ENCODE data around the gene CRYZL1. TPM values are rescaled to one million over a fixed set of nuclear protein-coding genes. Genes with fewer than 3 reads are reported as not detected.

CRYZL1 gene
- total RNA-seq, 2 experiments from 2014 or later = 30.2 to 31.4 TPM

DNA sequence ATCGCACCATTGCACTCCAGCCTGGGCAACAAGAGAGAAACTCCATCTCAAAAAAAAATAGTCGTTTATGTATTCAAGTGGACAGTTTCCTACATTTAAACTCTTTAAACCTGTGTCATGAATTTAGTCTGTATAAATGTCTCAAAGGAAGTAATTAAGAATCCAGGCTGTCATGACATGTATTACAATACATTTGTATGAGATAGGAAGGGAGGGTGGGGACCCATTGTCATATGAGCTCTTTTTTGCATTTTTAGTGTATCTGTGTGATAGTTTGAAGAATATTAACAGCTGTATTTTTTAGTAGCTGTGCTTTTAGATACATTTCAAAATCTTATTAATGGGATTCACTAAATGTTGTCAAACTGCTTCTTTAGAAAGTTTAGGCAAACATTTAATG, 73.1 kb downstream of the CRYZL1 start:
- Mint-ChIP-seq H3K27me3 (ENCODE audit: low read depth) (no peaks in the 10 kb centered on the region), H3K4me1 (ENCODE audit: low read depth) (no peaks in the 10 kb centered on the region), H3K36me3 (ENCODE audit: low read depth) (peaks cover 56% of the 10 kb centered on the region), H3K4me3 (no peak overlapping the region), H3K9me3 (ENCODE audit: insufficient read depth) (no peaks in the 10 kb centered on the region), H3K27ac (no peak overlapping the region)
- DNase-seq = no peak
- no peak for ATAC-seq
- ChIA-PET CTCF (interaction anchor here (0.7 to 5.4 kb wide), 3 partner anchors 13 to 124 kb away, joined by 3 to 22 read pairs (median 8); no protein-coding TSS in a partner anchor), POLR2A (no interaction called here)

DNA sequence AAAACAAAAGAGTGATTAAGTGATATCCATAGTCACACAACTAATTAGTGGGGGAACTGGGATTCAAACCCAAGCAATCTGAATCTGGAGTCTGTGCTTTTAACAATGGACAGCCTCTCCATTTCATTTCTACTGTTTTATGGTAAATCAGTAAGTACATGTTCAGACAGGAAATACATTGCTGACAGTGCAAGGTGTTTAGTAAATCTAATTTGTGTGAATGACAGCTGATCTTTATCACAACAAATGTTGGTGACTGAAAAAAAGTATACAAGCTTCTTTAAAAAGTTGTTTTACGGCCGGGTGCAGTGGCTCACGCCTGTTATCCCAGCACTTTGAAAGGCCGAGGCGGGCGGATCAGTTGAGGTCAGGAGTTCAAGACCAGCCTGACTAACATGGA, 73.6 kb downstream of the CRYZL1 start:
- no peaks in the 10 kb centered on the region for H3K4me1 Mint-ChIP-seq (ENCODE audit: low read depth)
- ChIA-PET POLR2A (no interaction called here), CTCF (interaction anchor here (0.7 to 5.4 kb wide), 4 partner anchors 12 to 123 kb away, joined by 3 to 22 read pairs (median 6); no protein-coding TSS in a partner anchor)
- no peaks in the 10 kb centered on the region for H3K27me3 Mint-ChIP-seq (ENCODE audit: low read depth)
- DNase-seq (no peak), ATAC-seq (no peak)
- H3K4me3 Mint-ChIP-seq = no peak overlapping the region
- H3K27ac Mint-ChIP-seq = no peak overlapping the region
- H3K36me3 Mint-ChIP-seq (ENCODE audit: low read depth) = peaks cover 55% of the 10 kb centered on the region
- no peaks in the 10 kb centered on the region for H3K9me3 Mint-ChIP-seq (ENCODE audit: insufficient read depth)

- H3K27me3 Mint-ChIP-seq (ENCODE audit: low read depth) = no peaks in the 10 kb centered on the region
- ATAC-seq (no peak), DNase-seq (no peak)
- H3K4me3 Mint-ChIP-seq = no peak overlapping the region
- CTCF ChIA-PET = interaction anchor here (5.4 kb wide), 1 partner anchor 11 kb away, joined by 22 read pairs; no protein-coding TSS in a partner anchor
- H3K4me1 Mint-ChIP-seq (ENCODE audit: low read depth) = peaks cover under 1% of the 10 kb centered on the region
- H3K36me3 Mint-ChIP-seq (ENCODE audit: low read depth) = peaks cover 52% of the 10 kb centered on the region
- H3K9me3 Mint-ChIP-seq (ENCODE audit: insufficient read depth) = no peaks in the 10 kb centered on the region
- POLR2A ChIA-PET = interaction anchor here (1.4 kb wide), 1 partner anchor 15 kb away, joined by 3 read pairs; no protein-coding TSS in a partner anchor
- no peak overlapping the region for H3K27ac Mint-ChIP-seq
Measured at GRCh38 chr21:33566514-33566913, 75.0 kb downstream of the CRYZL1 start.

GRCh38 chr21:33562389-33562788, 79.2 kb downstream of the CRYZL1 start:
- no peak overlapping the region for H3K27ac Mint-ChIP-seq
- no peaks in the 10 kb centered on the region for H3K9me3 Mint-ChIP-seq (ENCODE audit: insufficient read depth)
- H3K4me1 Mint-ChIP-seq (ENCODE audit: low read depth) = peaks cover 10% of the 10 kb centered on the region
- ATAC-seq = no peak
- DNase-seq = no peak
- H3K36me3 Mint-ChIP-seq (ENCODE audit: low read depth) = peaks cover 63% of the 10 kb centered on the region
- ChIA-PET POLR2A (no interaction called here), CTCF (interaction anchor here (1.5 kb wide), 1 partner anchor 43 kb away, joined by 5 read pairs; no protein-coding TSS in a partner anchor)
- no peak overlapping the region for H3K4me3 Mint-ChIP-seq
- no peaks in the 10 kb centered on the region for H3K27me3 Mint-ChIP-seq (ENCODE audit: low read depth)

GRCh38 chr21:33561373-33561772, 80.2 kb downstream of the CRYZL1 start:
- no peak for ATAC-seq
- H3K4me3 Mint-ChIP-seq = no peak overlapping the region
- CTCF ChIA-PET = interaction anchor here (1.3 kb wide), 1 partner anchor 44 kb away, joined by 4 read pairs; no protein-coding TSS in a partner anchor
- no peaks in the 10 kb centered on the region for H3K27me3 Mint-ChIP-seq (ENCODE audit: low read depth)
- DNase-seq = no peak
- no peak overlapping the region for H3K27ac Mint-ChIP-seq
- H3K4me1 Mint-ChIP-seq (ENCODE audit: low read depth) = peaks cover 15% of the 10 kb centered on the region
- H3K36me3 Mint-ChIP-seq (ENCODE audit: low read depth) = peaks cover 68% of the 10 kb centered on the region
- POLR2A ChIA-PET = no interaction called here
- no peaks in the 10 kb centered on the region for H3K9me3 Mint-ChIP-seq (ENCODE audit: insufficient read depth)

GRCh38 chr21:33560965-33561364, 80.6 kb downstream of the CRYZL1 start:
- POLR2A ChIA-PET = no interaction called here

GRCh38 chr21:33559813-33560212, 81.7 kb downstream of the CRYZL1 start:
- Mint-ChIP-seq H3K27me3 (ENCODE audit: low read depth) (no peaks in the 10 kb centered on the region), H3K4me3 (no peak overlapping the region), H3K9me3 (ENCODE audit: insufficient read depth) (no peaks in the 10 kb centered on the region), H3K4me1 (ENCODE audit: low read depth) (peaks cover 26% of the 10 kb centered on the region), H3K27ac (no peak overlapping the region), H3K36me3 (ENCODE audit: low read depth) (peaks cover 82% of the 10 kb centered on the region)
- DNase-seq (no peak), ATAC-seq (no peak)
- POLR2A ChIA-PET = no interaction called here
- CTCF ChIA-PET = interaction anchor here (3.6 kb wide), 1 partner anchor 46 kb away, joined by 17 read pairs; no protein-coding TSS in a partner anchor

More at GRCh38 chr21:33560965-33561364, 80.6 kb downstream of the CRYZL1 start:
- ATAC-seq = no peak
- H3K4me1 Mint-ChIP-seq (ENCODE audit: low read depth) = peaks cover 18% of the 10 kb centered on the region
- no peak overlapping the region for H3K4me3 Mint-ChIP-seq
- H3K9me3 Mint-ChIP-seq (ENCODE audit: insufficient read depth) = no peaks in the 10 kb centered on the region
- H3K27me3 Mint-ChIP-seq (ENCODE audit: low read depth) = no peaks in the 10 kb centered on the region
- H3K36me3 Mint-ChIP-seq (ENCODE audit: low read depth) = peaks cover 72% of the 10 kb centered on the region
- CTCF ChIA-PET = interaction anchor here (1.3 kb wide), 1 partner anchor 44 kb away, joined by 4 read pairs; no protein-coding TSS in a partner anchor
- no peak overlapping the region for H3K27ac Mint-ChIP-seq
- DNase-seq = no peak

DNA sequence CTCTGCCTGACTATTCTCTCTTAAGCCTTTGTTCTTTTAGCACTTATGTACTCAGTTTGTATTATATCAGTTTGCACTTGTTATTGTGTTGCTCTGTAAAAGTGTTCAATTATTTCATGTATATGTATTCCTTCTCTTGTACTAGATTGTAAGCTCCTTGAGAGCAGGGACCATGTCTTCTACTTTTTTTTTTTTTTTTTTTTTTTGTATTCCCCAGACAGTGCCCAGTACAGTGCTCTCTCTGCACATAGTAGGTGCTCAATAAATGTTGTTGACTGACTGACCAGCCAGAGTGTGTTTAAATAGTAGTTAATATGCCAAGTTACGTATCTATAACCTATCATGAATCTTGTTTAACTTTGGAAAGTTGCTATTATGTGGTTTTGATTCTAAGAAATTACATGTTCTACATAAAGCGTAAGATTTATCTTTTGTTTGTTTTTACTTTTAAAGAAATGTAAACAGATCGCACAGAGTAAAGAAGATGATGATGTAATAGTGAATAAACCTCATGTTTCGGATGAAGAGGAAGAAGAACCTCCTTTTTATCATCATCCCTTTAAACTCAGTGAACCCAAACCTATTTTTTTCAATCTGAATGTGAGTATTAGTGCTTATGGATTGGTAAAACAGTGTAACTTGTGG, 82.6 kb downstream of the CRYZL1 start:
- ChIA-PET POLR2A (no interaction called here), CTCF (interaction anchor here (0.9 to 3.6 kb wide), 2 partner anchors 15 to 47 kb away, joined by 4 to 17 read pairs; no protein-coding TSS in a partner anchor)
- Mint-ChIP-seq H3K9me3 (ENCODE audit: insufficient read depth) (no peaks in the 10 kb centered on the region), H3K36me3 (ENCODE audit: low read depth) (peaks cover 86% of the 10 kb centered on the region), H3K27me3 (ENCODE audit: low read depth) (no peaks in the 10 kb centered on the region), H3K27ac (no peak overlapping the region), H3K4me1 (ENCODE audit: low read depth) (peaks cover 35% of the 10 kb centered on the region), H3K4me3 (no peak overlapping the region)
- ATAC-seq (no peak), DNase-seq (no peak)

GRCh38 chr21:33557447-33557846, 84.1 kb downstream of the CRYZL1 start:
- CTCF ChIA-PET = interaction anchor here (0.6 to 3.8 kb wide), 5 partner anchors 9 to 917 kb away, joined by 3 to 22 read pairs (median 8); partner anchors contain the start of gene DONSON
- ATAC-seq = no peak
- peaks cover 41% of the 10 kb centered on the region for H3K4me1 Mint-ChIP-seq (ENCODE audit: low read depth)

DNA sequence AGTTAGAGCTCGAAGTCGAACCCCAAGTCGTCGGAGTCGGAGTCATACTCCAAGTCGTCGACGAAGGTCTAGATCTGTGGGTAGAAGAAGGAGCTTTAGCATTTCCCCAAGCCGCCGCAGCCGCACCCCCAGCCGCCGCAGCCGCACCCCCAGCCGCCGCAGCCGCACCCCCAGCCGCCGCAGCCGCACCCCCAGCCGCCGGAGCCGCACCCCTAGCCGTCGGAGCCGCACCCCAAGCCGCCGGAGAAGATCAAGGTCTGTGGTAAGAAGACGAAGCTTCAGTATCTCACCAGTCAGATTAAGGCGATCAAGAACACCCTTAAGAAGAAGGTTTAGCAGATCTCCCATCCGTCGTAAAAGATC, 86.6 kb downstream of the CRYZL1 start:
- ATAC-seq = no peak
- H3K27ac Mint-ChIP-seq = no peak overlapping the region
- CTCF ChIA-PET = interaction anchor here (1.7 to 3.8 kb wide), 2 partner anchors 11 to 51 kb away, joined by 6 to 22 read pairs; no protein-coding TSS in a partner anchor
- no peak for DNase-seq
- no peak overlapping the region for H3K4me3 Mint-ChIP-seq
- POLR2A ChIA-PET = interaction anchor here (0.6 to 0.9 kb wide), 3 partner anchors 12 to 46 kb away, joined by 3 read pairs; partner anchors contain the start of gene SON
- no peaks in the 10 kb centered on the region for H3K27me3 Mint-ChIP-seq (ENCODE audit: low read depth)
- peaks cover 85% of the 10 kb centered on the region for H3K36me3 Mint-ChIP-seq (ENCODE audit: low read depth)
- peaks cover 41% of the 10 kb centered on the region for H3K4me1 Mint-ChIP-seq (ENCODE audit: low read depth)
- H3K9me3 Mint-ChIP-seq (ENCODE audit: insufficient read depth) = no peaks in the 10 kb centered on the region

More at GRCh38 chr21:33557447-33557846, 84.1 kb downstream of the CRYZL1 start:
- H3K36me3 Mint-ChIP-seq (ENCODE audit: low read depth) = peaks cover 88% of the 10 kb centered on the region
- POLR2A ChIA-PET = interaction anchor here (1.7 kb wide), 1 partner anchor 14 kb away, joined by 5 read pairs; the partner anchor contains the start of gene SON
- H3K9me3 Mint-ChIP-seq (ENCODE audit: insufficient read depth) = no peaks in the 10 kb centered on the region
- no peak overlapping the region for H3K27ac Mint-ChIP-seq
- no peak for DNase-seq
- H3K4me3 Mint-ChIP-seq = no peak overlapping the region
- no peaks in the 10 kb centered on the region for H3K27me3 Mint-ChIP-seq (ENCODE audit: low read depth)

DNA sequence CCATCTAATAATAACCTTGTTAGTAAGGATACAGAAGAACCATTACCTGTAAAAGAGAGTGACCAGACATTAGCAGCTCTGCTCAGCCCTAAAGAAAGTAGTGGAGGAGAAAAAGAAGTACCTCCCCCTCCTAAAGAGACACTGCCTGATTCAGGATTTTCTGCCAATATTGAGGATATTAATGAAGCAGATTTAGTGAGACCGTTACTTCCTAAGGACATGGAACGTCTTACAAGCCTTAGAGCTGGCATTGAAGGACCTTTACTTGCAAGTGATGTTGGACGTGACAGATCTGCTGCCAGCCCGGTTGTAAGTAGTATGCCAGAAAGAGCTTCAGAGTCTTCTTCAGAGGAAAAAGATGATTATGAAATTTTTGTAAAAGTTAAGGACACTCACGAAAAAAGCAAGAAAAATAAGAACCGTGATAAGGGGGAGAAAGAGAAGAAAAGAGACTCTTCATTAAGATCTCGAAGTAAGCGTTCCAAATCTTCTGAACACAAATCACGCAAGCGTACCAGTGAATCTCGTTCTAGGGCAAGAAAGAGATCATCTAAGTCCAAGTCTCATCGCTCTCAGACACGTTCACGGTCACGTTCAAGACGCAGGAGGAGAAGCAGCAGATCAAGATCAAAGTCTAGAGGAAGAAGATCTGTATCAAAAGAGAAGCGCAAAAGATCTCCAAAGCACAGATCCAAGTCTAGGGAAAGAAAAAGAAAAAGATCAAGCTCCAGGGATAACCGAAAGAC, 87.1 kb downstream of the CRYZL1 start:
- peaks cover 40% of the 10 kb centered on the region for H3K4me1 Mint-ChIP-seq (ENCODE audit: low read depth)
- CTCF ChIA-PET = interaction anchor here (0.7 to 3.8 kb wide), 4 partner anchors 12 to 51 kb away, joined by 3 to 22 read pairs (median 4); no protein-coding TSS in a partner anchor
- no peaks in the 10 kb centered on the region for H3K27me3 Mint-ChIP-seq (ENCODE audit: low read depth)
- no peaks in the 10 kb centered on the region for H3K9me3 Mint-ChIP-seq (ENCODE audit: insufficient read depth)
- H3K36me3 Mint-ChIP-seq (ENCODE audit: low read depth) = peaks cover 85% of the 10 kb centered on the region
- DNase-seq (no peak), ATAC-seq (no peak)
- H3K27ac Mint-ChIP-seq = no peak overlapping the region
- POLR2A ChIA-PET = interaction anchor here (0.6 to 0.9 kb wide), 2 partner anchors 11 to 33 kb away, joined by 3 read pairs; partner anchors contain the start of gene SON
- H3K4me3 Mint-ChIP-seq = no peak overlapping the region

Measured in activated CD8-positive, alpha-beta T cell treated with anti-CD3 and anti-CD28 coated beads, Interleukin-2, amount 10 ng/mL, durations not matched to agents 7 days and 5 days (primary cell).